HL-60 (cell line): ENCODE data around the gene CACNG6.

ENCODE experiments used
- CTCF ChIP-seq: IDR thresholded peaks from one replicate; pipeline ENCODE4 v1.5.1; 2011; ENCODE audit warnings: low read length, control low read depth, inconsistent platforms; ENCODE audit not compliant: insufficient read depth
- REST ChIP-seq: IDR thresholded peaks from 2 replicates; pipeline ENCODE4 v1.6.1; 2012; ENCODE audit warnings: low read depth; ENCODE audit not compliant: insufficient replicate concordance
- SPI1 ChIP-seq: IDR thresholded peaks from 2 replicates; pipeline ENCODE4 v1.6.1; 2012; ENCODE audit warnings: low read depth, mild to moderate bottlenecking, borderline replicate concordance

- TF ChIP-seq CTCF = no peak
- TF ChIP-seq SPI1 = no peak
- TF ChIP-seq REST = no peak
These were observed 7.8 kb upstream of the CACNG6 start for GRCh38 chr19:53983457-53984289.
